HFFc6 (cell line): Measurements from ENCODE around the gene GOPC. TPM values are rescaled to one million over a fixed set of nuclear protein-coding genes. Genes with fewer than 3 reads are reported as not detected.
A peak's percentile ranks its signal among the peaks of the same experiment; 100 is the strongest.

Experiments used
- DNase-seq: peaks from one replicate; pipeline ENCODE4 v3.0.0-alpha.2; 2018
- H3K27ac Mint-ChIP-seq: 2 replicates; pipeline ENCODE4 v1.8.0; 2020; ENCODE audit warnings: mild to moderate bottlenecking, mixed read lengths
- H3K27me3 Mint-ChIP-seq: 2 replicates; pipeline ENCODE4 v1.8.0; 2021; ENCODE audit warnings: mild to moderate bottlenecking, moderate library complexity, mixed read lengths; ENCODE audit not compliant: insufficient read depth
- H3K36me3 Mint-ChIP-seq: 2 replicates; pipeline ENCODE4 v1.8.0; 2021; ENCODE audit warnings: low read depth, mixed read lengths
- H3K4me1 Mint-ChIP-seq: 2 replicates; pipeline ENCODE4 v1.8.0; 2020; ENCODE audit warnings: low read depth, mixed read lengths
- H3K4me3 Mint-ChIP-seq: 2 replicates; pipeline ENCODE4 v1.8.0; 2020; ENCODE audit warnings: mild to moderate bottlenecking, moderate library complexity, mixed read lengths
- H3K9me3 Mint-ChIP-seq: 2 replicates; pipeline ENCODE4 v1.8.0; 2020; ENCODE audit warnings: mild to moderate bottlenecking, mixed read lengths
- CTCF ChIP-seq: fragments of 200-600 bp; sonication (generic); IDR thresholded peaks from 2 replicates; pipeline ENCODE4 v1.5.0; 2021; ENCODE audit warnings: antibody characterized with exemption, mild to moderate bottlenecking
- total RNA-seq, 6 experiments: library from RNA; stranded (reverse); fragmentation: NEBNext Ultra II Directional; extraction: Animal tissue kit (Norgen Biotek cat#: 25700); gene quantifications; 2 replicates in 1 of 6; 3 replicates in 5 of 6; pipeline ENCODE4 v1.2.3, GENCODE V29; 2021

The GOPC gene
- total RNA-seq, 6 experiments from 2014 or later: 40.5 to 51.8 (median 45.4) TPM

GRCh38 chr6:117613920-117614560, 11.7 kb upstream of the GOPC start:
- DNase-seq: no peak
- TF ChIP-seq CTCF: no peak
- Mint-ChIP-seq H3K4me3 (peak overlapping the region; percentile 63; the same call in 1 of the 2 replicates), H3K4me1 (peaks cover 33% of the 10 kb centered on the region), H3K27ac (peak overlapping the region; percentile 30; the same call in 1 of the 2 replicates), H3K36me3 (no peaks in the 10 kb centered on the region), H3K9me3 (no peaks in the 10 kb centered on the region), H3K27me3 (peaks cover 3% of the 10 kb centered on the region)

GRCh38 chr6:117607511-117607910, 5.2 kb upstream of the GOPC start:
- Mint-ChIP-seq H3K4me3 (no peak overlapping the region), H3K36me3 (no peaks in the 10 kb centered on the region), H3K4me1 (peaks cover 8% of the 10 kb centered on the region), H3K27ac (no peak overlapping the region), H3K9me3 (no peaks in the 10 kb centered on the region), H3K27me3 (peaks cover 3% of the 10 kb centered on the region; the same call in 1 of the 2 replicates)
- TF ChIP-seq CTCF: no peak
- no peak for DNase-seq

GRCh38 chr6:117605169-117605826, 3.0 kb upstream of the GOPC start:
- peak; percentile 81 for TF ChIP-seq CTCF
- peak overlapping the region; percentile 56; the same call in 1 of the 2 replicates for H3K27ac Mint-ChIP-seq
- DNase-seq: peak; percentile 63
- H3K4me1 Mint-ChIP-seq: peaks cover 14% of the 10 kb centered on the region
- no peaks in the 10 kb centered on the region for H3K9me3 Mint-ChIP-seq
- H3K27me3 Mint-ChIP-seq: no peaks in the 10 kb centered on the region
- H3K4me3 Mint-ChIP-seq: no peak overlapping the region
- peaks cover 17% of the 10 kb centered on the region for H3K36me3 Mint-ChIP-seq

GRCh38 chr6:117603821-117604220, 1.5 kb upstream of the GOPC start:
- no peak overlapping the region for H3K4me3 Mint-ChIP-seq
- no peak for TF ChIP-seq CTCF
- DNase-seq: no peak
- H3K9me3 Mint-ChIP-seq: no peaks in the 10 kb centered on the region
- peaks cover 25% of the 10 kb centered on the region for H3K4me1 Mint-ChIP-seq
- no peak overlapping the region for H3K27ac Mint-ChIP-seq
- no peaks in the 10 kb centered on the region for H3K27me3 Mint-ChIP-seq
- H3K36me3 Mint-ChIP-seq: peaks cover 28% of the 10 kb centered on the region

- no peaks in the 10 kb centered on the region for H3K9me3 Mint-ChIP-seq
- peak overlapping the region; percentile 99 for H3K27ac Mint-ChIP-seq
- H3K4me1 Mint-ChIP-seq: peaks cover 29% of the 10 kb centered on the region
- no peaks in the 10 kb centered on the region for H3K27me3 Mint-ChIP-seq
- no peak for DNase-seq
- no peak for TF ChIP-seq CTCF
- H3K4me3 Mint-ChIP-seq: peak overlapping the region; percentile 99
- peaks cover 35% of the 10 kb centered on the region for H3K36me3 Mint-ChIP-seq
Observed at GRCh38 chr6:117602899-117603588, 733 bp upstream of the GOPC start.
